NCI-H226 (cell line): ENCODE data around the gene KDM2A.

Experiments used
- DNase-seq: peaks from one replicate; pipeline ENCODE4 v3.0.0-alpha.2; 2015

KDM2A gene

DNA sequence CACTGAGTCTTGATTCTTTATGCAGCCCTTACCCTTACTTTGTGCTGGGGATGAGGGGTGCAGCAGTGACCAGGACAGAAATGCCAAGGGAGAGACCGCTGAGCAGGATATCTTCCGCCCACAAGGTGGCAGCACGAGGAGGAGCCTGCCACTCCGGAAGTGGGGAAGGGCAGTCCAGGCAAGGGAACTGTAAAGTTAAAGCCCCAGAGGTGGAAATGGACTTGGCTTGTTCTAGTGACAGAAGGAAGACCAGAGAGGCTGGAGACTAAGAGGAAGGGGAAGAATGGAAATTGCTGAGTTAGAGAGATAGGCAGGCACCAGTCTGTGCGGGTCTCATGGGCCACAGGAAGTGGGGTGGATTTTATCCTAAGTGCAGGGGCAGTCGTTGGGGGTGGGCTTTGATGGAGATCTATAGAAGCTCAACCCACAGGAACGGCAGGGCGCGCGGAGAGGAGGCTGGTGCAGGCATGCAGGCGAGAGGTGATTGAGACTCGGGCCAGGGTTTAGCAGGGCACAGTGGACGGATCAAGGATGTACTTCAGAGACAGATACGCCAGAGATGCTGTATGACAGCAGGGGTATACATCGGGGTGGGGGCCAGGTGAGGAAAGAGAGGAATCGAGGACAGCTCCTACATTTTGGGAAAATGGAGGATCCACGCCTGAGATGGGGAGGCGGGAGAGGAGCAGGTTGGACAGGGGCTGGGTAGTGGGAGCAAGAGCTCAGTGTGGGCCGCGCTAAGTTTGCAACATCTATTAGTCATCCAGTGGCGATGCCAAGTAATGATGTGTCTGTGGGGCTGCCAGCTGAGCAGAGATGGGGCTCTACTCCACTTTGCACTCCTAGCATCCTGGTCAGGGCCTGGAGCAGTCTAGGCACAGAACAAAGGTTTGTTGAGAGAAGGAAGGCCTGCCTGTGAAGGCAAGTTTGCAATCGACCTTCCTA is 143.9 kb downstream of the KDM2A start:
- DNase-seq: peak; percentile 69

DNA sequence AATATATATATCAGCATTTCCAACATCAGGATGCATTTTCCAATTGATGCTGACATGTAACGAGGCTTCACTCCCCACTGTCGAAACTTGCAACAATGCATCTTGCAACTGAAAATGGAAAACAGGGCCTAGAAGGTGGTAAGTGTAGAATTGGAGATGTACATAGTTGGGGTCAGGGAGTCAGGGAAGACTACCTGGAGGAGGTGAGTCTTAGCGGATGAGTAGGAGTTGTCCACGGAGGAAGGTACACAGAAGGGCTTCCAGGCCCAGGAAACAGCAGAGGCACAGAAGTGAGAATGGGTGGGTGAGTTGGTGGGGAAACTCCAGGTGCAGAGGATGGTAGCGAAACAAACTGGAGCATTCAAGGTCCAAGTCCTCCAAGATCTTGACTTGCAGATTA is 145.2 kb downstream of the KDM2A start:
- DNase-seq: no peak

DNA sequence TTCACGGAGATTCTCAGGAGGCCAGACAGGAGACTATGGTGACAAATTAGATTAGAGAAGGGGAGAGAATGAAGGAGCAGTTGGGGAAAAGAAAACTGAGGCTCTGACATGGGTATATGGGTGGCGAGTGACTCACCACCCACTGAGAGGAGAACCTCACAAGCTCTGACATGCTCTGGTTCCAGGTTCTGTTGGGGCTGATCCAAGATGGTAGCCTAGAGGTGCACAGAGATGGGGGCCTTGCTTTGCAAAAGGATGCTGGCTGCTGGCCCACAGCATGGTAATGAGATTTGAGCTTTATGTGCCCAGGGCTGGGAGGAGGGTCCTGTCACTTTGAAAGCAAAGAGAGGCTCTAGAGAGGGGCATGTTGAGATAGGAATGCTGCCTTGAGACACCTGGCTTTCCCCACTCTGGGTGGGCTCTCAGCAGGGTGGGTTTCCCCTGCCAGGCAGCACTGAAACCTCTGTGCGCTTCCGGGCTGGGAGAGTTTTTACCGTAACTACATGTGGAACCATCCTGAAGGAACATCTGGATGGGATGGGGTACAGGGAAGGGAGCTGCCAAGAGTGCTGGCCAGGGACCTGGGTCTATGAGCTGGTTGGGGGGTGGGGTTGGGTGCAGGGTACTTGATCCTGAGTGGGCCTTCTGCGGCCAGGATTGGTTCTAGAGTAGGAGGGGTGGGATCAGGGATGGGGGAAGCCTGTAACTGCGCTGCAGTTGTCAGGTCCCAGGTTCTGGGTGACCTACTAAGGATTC is 146.0 kb downstream of the KDM2A start:
- no peak for DNase-seq

DNA sequence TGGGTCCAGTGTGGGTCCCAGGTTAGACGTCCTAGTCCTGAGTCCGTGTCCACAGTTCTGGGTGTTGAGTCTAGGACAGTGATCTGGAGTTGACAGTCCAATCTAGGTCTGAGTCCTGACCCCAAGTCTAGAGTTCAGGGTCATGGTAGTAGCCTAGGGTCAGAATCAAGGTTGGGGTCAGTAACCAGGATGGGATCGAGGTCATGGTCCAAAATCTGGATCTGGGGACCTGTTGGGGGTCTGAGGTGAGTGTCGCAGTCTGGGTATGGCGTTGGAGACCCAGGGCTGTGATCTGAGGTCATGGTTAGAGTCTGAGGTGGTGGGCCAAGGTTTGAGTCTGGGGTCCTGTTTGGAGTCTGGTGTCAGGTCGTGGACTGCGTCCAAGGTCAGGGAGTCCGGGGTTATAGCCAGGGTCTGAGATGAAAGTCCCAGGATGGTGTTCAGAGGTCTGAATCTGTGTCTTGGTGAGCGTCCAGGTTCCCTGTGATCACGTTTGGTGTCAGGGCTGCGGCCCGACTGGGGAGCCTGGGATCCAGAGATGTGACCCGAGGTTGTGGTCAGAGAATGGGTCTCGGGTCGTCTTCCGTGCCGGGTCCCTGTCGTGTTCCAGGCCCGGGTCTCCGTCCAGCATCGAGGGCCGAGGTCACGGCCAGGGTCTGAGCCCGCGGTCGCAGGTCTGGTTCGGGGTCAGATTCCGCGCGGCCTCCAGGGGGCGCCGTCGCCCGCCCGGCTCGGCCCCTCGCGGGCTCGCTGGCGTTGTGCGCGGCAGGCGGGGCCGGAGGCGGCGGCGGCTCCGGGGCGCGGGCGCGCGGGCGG is 146.8 kb downstream of the KDM2A start:
- peak; percentile 40 for DNase-seq

DNA sequence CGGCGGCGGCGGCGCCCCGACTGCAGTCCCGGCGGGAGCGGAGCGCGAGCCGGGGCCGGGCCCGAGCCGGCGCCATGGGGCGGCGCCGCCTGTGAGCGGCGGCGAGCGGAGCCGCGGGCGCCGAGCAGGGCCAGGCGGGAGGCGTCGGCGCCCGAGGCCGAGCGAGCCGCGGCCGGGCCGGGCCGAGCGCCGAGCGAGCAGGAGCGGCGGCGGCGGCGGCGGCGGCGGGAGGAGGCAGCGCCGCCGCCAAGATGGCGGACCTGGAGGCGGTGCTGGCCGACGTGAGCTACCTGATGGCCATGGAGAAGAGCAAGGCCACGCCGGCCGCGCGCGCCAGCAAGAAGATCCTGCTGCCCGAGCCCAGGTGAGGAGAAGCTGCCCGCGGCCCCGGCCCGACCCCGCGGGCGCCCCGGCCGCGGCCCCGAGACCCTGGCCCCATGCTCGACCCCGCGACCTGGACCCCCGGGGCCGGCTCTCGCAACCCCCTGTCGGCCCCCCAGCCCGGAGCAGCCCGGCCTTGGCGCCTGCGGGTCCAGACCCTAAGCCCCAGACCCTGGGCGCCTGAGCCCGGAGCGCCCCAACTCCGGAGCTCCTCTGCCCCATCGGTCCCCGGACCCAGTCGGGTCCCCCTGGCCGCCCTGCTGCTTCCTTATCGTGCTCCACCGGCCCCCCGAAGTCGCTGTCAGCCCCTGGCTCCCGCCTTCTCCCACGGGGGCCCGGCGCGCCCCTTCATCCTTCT is 147.6 kb downstream of the KDM2A start, which contains the start of gene GRK2:
TSS of gene GRK2 (plus strand) at position 25 of the 739 bp plus-strand sequence. CDS start at position 252, 227 bp downstream.
- peak; percentile 47 for DNase-seq

DNA sequence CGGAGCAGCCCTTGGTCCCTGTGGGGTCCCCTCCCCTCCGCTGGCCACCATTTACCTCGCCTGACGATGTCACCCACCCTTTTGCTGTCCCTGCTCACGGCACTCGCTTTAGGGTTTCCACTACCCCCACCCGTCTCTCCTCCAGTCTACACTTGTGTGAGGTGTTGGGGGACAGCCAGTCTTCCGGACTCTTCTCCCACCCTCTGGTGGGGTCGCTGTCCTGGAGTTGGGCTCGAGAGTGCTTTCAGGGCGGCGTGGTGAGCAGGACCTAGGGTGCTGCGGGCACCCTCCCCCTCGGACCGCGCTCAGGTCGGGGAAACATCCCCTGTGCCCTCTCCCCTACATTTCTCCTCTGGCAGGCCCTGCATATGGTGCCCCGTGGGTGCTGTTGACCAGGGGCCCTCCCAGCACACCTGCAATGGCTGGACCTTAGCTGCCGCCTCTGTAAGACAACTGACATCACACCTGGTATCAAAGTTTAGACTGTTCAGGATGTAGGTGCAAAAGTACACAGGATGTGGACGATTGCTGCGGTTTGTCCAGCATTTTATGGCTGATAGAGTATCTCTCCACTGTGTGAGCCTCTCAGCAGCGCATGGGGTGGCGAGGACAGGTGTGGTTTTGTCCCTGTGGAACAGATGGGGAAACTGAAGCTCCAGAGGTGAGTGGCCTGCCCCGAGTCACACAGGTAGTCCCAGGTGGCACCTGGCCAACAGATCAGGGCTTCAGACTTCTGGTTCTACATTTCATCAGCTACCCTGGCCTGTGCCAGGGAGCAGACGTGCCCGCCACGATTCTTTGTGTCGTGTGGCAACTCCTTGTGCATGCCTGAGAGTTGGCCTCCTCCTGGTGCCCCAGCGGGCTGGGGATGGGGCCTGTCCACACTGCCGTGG is 148.4 kb downstream of the KDM2A start:
- no peak for DNase-seq

DNA sequence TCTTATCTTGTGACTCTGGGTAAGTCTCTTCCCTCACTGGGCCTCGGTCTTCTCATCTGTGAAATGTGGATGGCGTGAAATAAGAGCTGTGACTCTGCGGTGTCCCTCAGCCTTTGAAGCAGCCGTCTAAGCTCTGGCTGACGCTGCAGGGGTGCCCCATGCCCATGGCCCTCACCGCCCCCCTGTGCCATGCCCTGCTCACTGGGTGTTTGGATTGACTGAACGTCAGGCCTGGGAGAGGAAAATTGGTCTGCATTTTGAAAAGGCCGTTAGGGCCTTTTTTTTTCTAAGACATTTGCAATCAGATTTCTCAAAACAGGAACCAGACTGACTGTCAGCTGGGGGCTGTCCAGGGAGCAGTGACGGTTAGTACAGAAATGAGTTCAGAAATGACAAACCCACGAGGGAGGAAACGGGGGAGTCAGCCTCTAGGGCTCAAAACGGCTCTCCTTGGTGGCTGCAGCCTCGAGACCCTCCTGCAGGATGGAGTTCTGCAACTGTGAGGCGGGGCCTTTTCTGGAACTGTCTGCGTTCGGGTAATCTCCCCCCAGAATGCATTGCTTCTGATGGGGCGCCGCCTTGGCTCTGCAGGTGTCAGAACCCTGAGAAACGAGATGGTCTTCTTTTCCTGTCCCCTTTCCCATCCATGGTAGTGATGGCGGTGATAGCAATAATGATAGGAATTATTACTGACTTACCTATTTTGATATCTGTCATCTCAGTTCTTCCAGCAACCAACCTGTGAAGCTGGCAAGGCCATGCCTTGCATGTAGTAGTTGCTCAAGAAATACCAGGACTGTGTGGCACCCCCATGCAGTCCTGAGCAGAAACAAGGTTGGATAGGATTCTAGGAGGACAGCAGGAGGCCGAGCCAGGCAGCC is 149.3 kb downstream of the KDM2A start:
- no peak for DNase-seq

DNA sequence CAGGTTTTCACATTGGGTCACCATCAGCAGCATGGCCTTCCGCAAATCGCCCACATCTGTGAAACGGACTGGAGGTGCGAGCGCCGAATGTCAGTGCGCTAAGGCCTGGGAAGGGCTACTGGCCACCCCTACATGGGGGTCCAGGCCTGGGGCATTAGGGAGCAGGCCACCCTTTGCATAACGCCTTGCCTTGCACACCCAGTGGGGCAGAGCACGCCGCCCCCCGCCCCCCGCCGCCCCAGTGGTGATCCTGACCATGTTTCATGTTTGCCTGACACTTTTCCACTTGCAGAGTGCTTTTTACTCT is 149.9 kb downstream of the KDM2A start:
- DNase-seq: no peak

DNA sequence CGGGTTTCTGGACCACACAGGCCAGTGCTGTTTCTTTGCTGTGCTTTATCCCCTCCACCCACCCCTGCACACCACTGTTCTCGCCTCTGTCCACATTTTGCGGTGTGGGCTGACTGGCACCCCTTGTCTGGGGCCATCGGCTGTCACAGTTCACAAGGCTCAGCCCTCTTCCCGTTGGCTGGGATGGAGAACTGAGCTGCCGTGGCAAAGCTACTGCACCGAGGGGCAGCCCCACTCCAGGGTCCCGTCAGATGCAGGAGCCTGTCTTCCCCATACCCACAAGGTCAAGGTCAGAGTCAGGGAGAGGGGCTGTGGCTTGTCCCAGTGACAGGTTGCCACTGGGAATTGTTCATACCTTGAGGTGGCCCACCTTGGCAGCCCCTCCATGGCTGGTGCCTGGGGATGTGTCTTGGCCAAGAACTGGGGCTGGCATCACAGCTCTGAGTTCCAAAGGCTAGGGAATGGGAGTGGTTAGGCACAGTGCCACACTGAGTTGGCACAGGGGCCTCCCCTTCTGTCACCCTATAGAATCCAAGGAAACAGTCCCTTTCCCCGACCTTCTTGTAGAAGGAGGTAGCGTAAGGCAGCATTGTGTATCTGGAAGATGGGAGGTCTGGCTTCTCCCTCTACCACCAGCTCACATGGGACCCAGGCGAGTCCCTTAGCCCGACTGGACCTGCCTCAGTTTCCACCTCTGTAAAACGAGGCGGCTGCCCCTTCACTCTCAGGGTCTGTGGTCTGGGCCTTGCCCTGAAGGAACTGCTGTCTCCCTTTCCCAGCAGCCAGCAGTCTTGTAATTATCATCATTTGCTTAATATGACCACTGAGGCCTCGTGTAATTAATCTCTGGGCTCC is 150.6 kb downstream of the KDM2A start:
- no peak for DNase-seq

DNA sequence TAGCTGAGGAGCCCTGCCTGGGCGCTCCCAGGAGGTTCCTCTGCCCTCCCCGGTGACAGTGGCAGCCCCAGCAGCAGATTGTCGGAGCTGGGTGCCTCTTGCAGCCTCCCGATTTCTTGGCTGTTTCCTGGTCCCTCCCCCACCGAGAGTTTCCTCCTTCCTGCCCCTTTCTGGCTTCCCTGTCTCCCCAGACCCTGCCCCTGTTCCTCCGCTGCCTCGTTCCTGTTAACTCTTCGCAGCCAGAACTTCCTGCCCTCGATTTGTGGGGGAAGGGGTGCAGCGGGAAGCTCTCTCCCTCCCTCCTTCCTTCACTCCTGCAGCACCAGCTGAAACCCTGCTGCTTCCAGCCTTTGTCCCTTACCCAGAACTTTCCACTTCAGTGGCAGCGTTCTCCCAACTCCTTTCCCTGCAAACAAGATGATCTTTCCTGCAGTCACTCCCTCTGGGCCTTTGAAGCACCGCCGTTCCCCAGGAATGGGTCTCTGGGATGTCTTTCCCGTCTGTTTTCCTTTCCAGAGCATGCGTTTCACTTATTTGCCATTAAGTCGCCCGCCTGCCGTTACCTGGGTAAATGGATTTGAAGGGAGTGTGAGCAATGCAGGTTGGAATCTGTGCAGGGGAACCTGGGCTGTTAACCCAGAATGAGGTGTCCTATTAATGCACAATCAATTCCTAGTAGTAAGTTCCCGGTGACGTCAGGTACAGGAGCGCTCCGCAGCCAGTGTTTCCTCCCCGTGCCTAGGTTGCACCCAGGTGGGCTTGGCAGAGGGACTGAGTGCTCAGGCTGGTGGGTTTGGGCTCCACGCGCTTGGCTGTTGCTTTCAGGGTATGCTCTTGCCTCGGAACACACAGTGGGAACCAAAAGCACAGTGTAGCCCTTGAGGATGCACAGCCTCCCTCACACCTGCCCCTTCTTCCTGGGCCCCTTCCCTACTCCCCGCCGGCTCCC is 151.5 kb downstream of the KDM2A start:
- no peak for DNase-seq

DNA sequence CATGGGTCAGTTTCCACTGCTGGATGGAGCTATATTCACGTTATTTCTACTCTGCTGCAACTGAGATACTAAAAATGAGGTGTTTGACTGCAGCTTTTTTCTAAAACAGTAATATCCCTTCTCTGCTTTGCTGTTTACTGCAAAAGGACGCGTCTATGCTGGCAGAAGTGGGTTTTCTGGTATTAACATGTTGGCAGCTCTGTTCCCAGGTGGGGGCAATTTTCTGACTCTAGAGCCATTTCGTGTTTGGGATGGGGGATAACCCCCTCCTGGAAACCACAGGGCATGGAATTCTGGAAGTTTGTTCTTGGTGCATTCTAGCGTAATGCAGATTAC is 152.1 kb downstream of the KDM2A start:
- no peak for DNase-seq

DNA sequence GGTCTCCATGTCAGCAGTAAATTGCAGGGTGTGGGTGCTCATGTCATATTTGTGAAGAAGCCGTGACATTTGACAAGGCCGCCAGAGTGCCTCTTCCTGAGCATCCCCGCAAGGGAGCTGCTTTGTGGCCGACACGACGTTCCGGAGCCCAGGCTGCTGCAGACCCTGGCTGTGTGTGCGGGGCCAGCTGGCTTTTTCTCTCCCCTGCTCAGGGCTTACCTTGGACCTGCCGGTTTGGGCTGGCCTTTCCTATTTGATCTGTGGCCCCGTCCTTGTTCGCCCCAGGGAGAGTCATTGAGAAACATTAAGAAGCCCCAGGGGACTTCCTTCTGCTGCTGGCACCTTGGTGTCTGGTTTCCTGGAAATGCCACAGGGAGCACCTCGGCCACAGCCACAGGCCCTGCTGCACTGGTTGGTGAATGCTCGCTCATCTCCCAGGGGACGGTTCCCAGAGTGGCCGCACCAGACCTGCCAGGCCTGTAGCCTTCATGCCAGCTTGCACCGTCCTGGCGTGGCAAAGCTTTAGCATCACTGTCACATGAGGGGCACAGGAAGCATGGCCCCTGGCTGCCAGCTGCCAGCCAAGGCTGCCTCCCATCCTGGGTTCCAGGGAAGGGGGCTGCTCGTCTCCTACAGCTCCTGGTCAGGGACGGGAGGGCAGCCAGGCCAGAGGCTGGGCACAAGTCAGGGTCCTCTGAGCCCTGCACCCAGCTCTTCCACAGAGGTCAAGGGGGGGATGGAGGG is 152.7 kb downstream of the KDM2A start:
- DNase-seq: no peak

DNA sequence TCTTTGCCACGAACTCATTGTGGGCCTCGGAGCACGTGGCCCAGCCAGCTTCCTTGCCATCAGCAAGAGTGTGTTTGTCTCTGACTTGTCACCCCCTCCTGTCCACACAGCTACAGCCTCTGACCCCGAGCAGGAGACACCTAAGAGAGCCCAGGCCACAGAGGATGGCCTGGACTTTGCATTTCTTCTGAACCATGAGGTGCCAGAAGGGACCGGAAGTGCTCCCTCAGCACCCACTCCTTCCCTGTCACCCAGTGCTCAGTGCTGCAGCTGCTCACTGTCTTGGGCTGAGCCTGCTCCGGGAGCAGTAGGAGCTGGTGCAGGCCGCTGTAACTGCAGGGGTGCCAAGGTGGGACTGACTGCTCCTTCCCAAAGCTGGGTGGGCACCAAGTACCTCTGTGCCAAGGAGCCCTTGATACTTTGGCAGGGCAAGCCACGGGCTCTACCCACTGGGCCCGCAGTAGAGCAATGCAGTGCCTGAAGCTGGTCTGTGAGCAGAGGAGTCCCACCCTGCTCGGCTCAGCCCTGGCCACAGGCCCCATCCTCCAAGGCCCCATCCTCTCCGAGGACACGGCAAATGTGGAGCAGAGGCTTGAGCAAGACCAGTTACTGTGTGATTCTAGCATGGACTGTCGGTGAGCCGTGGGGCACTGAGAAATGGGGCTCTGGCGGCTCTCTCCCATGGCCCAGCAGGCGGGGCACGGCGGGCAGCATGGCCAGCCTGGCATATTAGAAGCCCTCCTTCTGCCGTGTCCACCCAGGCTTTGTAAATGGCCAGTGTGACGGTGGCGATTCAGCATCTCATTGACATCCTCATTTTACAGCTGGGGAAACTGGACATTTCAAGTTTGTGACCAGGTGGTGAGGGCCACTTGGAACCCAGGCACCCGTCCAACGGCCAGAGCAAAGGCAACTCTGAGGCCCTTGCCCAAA is 153.5 kb downstream of the KDM2A start:
- no peak for DNase-seq

DNA sequence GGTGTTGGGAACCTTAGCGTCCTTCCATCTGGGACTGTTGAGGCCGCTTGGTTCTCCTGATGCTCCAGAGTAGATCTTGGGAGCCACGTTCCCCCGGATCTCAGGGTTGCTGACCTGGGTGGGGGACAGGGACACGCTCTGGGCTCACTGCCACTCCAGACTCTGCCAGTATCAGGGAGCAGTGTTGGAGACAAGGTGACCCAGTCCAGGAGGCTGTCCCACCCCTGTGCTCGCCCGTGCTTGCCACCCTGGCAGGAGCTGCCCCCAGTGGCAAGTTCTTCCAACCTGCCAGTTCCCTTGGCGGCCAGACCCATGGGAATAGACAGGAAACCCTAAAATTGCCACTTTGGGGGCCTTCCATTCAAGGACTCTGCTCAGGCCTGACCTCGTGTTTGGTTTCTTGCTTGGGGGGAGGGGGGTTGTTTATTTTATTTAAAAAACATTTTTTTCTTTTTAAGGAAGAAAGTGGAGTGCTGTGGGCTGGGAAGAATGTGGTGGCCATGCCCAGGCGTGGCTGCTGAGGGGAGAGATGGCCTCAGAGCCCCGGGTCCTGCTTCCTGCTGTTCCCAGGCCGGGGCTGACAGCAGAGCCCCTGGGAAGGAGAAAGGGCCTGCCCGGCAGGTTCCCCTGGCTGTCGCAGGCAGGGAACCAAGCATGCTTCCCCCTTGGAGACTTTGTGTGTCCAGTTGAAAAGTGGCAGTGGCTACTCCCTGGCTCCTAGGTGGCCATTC is 154.4 kb downstream of the KDM2A start:
- DNase-seq: no peak

DNA sequence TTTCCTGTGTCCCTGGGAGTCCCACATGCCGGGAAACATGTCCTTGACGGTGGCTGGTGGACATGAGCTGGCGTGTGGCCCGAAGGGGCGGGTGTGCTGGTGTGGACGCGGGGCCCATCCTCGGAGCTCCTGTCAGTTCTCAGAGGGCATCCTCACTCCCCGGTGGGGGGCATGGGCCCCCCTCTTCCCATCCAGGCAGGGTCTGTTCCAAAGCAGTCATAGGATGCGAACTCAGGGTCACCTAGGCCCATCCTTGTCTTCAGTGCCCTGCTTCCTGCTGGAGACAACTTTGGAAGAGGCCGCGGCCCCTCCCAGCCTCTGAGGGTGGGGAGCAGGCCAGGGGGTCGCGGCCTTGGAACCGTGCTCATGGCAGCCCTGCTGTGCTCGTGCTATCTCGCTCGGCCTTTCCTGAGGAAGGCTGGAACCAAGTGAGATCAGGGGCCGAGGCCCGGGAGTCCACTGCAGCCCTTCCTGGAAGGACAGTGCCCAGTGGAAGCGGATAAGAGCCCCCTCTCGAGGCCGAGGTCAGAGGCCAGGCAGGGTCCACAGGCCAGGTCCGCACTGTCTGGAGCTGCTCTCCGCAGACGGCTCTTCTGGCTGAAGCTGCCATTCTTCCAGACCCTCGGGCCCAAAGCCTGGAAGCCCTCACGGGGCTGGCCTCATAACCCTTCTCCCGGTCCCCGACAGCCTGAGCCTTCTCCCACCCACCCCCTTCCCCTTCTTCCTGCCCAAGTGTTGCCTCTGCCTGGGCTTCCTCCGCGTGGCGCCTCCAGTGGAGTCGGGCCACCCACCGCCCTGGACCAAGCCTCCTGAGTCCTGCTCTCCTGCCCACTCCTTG is 155.9 kb downstream of the KDM2A start:
- no peak for DNase-seq
